ENCODE data around the gene TRPM1.

The TRPM1 gene

DNA sequence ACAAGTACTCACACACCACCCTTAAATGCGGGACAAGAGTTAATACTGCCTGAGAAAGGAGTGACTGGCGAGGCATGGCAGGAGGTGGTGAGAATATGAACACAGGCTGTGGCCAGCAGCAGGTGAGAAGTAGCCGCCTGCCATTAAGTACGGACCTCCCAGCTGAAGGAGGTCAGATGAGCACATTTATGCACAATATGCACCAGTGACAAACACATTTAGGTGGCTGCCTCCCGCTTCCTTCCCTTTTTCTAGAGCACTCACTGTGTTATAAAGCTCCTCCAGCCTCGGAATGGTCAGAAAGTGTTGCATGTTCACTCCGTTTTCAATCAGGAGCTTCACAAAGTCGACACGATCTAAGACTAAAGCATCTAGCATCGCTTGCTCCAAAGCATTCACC lies 52.4 kb downstream of the TRPM1 start:
- no peak for DNase-seq (ENCODE audit: low spot score)

DNA sequence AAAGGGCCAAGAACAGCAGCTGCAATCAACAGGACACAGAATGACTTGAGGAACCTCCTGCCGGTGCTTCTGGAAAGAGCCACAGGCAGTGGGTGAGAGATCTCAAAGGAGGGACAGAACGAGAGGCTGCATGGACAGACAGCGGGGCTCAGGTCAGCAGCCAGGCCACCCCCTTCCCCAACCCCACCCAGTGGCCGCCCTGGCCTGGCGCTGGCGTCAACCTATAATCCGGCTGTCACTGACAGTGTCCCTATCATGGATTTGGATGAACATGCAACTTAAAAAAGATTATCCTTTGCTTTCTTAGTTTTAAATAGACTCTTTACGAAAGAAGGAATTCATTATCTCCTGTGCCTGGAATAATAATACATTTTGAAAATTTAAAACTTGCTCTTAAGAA lies 54.1 kb downstream of the TRPM1 start:
- no peak for DNase-seq (ENCODE audit: low spot score)

DNA sequence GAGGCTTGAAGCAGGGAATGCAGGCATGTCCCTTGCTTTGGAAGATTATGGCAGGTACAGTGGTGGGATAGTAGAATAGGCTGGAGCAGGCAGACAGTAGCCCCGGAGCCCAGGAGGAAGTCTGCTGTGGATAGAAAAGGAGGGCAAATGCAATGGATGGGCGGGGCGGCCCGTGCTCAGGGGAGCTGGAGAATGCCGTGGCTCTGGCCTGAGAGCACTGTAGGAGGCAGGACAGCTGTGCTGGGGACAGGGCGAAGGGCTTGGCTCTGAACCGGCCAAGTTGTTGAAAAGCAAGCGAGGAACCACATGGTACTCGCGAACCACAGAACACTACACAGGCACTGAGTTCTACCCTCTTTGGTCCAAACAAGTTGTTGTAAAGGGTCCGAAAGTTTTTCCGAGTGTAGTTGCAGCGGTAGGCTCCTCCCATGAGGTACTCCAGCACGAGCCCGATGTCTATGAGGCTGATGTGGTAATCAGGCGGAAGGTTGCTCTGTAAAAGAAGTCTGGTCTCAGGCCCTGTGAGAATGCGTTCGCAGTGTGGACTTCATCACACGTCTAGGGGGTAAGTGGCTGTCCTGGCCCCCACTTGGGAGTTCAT lies 54.7 kb downstream of the TRPM1 start:
- DNase-seq (ENCODE audit: low spot score) = no peak

DNA sequence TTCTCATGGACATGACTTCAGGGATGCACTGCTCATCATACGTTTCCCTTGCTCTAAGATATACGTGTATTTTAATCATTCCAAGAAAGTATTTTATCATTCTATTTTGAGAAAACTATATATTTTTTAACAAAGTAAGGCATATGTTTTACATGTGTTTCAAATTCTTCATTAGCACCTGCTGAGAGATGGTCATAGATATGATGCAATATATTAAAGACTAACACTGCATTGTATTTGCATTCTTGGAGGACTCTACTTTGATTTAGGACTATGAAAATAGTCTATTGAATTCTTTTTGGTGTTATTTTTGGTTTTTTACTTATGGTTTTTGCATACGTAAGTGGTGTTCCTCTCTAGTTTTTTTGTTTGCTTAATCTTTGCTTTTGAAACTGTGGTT lies 55.9 kb downstream of the TRPM1 start:
- no peak for DNase-seq (ENCODE audit: low spot score)

DNA sequence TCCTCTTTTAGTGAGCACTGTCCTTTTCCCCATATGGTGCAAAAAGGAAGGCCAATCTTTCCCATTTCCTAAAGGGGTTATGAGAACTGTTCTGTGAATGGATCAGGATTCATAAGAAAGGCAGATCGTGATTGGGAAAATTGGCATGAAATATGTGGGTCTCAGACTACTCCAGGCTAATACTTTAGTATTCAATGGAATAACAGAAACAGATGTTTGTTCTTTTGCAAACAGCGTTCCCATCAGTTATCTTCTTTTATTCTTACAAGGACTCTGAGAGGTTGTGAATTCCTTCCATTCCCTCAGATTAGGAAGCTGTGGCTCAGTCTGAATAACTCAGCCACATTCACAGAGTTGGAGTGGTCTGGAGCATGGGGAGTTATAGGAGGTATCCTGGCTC lies 58.8 kb downstream of the TRPM1 start:
- DNase-seq (ENCODE audit: low spot score) = no peak

DNA sequence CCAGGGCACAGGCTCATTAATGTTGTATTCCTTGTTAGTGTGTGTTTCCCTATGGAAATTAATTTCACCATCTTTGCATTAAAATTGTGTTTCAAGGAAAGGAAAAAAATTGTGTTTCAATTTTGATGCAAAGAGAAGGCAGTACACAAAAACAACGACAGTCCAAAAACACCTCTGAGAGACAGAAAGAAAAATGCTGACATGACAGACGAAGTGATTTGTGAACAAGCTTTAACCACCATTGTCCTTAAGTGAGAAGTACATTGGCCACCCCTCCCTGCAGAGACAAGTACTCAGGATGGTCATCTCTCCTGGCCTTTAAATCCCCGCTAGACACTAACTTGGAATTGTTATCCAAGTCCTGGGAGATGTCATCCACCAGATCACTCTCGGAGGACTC lies 59.9 kb downstream of the TRPM1 start:
- no peak for DNase-seq (ENCODE audit: low spot score)

DNA sequence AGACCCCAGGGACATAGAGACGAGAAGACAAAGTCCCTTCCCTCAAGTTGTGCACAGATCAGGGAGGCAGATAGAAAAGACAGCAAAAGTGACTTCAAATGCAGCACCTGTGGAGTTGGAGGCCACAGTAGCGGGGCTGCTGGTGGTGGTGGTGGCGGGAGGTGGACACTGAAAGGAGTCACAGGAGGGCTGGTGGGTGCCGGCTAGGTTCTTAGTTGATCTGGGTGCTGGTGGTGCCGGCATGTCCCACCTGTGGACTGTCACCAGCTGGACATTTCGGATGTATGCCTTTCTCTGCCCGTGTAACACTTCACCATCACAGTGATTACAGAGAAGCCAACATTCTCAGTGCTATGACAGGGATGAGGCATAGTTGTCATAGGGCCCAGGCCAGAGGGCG lies 60.9 kb downstream of the TRPM1 start:
- DNase-seq (ENCODE audit: low spot score) = no peak

DNA sequence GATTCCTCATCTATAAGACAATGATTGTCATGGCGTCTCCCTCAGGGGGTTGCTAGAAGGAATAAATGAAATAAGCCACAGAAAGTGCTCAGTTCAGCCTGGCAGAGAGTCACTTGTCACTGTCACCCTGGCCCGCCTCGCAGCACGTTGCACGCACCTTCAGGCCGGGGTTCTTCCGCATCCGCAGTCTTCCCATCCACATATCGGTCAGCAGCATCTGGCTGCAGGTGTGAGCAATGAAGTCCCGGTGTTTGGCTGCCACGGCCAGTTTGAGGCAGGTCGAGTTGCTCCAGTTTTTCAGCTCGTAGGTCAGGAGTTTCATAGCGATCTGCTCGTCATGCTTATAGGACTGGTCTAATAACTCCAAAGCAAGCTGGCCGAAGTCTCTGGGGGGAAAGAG lies 61.6 kb downstream of the TRPM1 start:
- DNase-seq (ENCODE audit: low spot score) = no peak

DNA sequence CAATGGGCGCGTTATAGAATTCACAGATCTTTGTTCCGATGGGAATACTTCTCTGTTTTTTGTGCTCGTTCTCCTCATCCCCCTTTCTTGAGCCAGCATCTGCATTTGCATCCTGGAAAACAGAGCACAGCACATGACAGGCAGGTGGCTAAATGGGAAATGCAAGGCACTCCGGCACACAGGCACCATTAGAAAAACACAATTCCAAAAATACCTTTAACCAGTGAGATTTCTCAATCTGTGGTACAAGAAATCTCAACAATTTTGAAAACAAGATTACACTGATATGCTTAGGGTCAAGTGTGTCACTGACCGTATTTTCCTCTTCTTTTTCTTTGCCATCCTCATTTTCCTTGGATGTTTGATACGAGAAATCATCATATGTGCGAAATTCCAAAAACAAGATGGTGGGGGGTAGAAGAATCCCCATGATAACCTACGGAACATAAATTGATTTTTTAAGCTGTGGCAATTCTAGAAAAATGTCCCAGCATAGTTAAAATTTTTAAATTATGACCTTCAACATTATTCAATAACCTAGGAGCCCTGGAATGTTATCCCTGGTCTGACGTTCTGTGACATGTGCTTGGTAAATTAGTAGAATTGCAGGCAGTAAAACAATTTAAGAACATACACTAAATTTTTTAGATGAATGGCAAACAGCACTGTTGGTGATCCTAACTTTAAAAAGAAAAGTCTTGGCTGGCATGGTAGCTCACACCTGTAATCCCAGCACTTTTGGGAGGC lies 63.6 kb downstream of the TRPM1 start:
- no peak for DNase-seq (ENCODE audit: low spot score)

DNA sequence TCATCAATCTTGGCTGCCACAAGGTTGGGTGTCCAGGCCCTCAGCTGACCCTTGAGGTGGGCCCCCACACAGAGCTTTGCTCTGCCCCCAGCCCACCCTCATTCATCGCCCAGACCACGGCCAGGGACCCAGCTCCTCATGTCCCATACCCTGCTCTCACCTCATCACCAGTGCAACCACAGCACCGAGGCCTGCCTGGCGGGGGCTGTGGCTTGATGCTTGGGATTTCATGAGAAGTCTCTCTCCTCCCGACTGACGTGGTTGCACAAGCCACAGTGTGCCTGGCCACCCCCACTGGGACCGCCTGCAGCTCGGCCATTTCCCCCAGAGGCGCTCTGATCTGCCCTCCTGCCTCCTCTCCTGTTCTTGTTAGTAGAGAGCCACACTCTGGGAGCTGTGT lies 64.7 kb downstream of the TRPM1 start:
- DNase-seq (ENCODE audit: low spot score) = no peak

DNA sequence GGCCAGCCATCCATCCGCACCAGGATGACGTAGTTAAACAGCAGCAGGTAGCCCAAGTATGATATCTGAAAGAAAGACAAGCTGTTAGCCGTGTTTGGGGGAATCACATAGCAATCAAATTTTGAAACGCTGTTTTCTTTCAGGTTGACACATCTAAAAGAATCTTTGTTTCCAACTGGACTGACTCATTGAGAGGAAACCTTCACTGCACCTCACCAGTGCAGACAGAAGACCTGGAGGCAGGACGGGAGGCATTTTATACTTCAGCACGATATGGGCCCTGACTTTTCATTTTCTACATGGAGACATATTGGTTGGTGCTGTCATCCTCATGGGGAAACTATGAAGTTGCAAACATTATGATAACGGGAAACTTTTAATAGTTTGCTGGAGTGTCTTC lies 65.9 kb downstream of the TRPM1 start:
- DNase-seq (ENCODE audit: low spot score) = no peak

DNA sequence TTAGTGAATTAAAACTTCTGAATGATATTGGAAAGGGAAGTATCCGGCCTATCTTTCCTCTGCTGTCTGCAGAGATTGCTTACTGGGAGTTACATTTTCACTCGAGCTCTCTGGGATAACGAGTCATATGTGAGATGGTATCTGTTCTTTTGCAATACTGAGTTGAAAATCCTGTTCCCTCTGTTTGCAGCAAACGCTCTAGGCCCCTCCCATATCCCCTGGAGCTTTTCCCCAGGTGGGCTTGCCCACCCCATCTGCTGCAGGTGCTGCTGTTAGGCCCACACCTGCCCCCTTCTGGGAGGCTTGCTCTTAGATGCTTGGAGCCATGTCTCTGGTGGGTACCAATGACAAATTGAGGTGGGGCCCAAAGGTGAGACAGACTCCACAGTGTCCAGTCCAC lies 67.4 kb downstream of the TRPM1 start:
- DNase-seq (ENCODE audit: low spot score) = no peak

DNA sequence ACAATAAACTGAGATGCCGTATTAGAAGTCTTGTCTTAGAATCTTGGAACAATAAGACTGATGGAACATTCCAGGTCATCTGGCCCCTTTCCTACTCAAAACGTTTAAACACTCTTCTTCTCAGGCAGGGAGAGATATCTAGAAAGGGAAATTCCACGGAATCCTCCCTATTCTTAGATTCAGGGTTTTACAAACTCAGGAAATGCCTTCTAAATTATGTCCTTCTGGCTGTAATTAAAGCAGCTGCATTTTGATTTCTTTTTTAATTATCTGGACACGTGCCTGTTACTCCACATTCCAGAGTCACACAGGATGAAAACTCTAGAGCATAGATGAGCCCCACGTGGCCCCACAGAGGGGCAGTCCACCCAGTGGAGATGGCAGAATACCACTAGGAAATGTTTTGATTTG lies 68.6 kb downstream of the TRPM1 start:
- DNase-seq (ENCODE audit: low spot score) = no peak

DNA sequence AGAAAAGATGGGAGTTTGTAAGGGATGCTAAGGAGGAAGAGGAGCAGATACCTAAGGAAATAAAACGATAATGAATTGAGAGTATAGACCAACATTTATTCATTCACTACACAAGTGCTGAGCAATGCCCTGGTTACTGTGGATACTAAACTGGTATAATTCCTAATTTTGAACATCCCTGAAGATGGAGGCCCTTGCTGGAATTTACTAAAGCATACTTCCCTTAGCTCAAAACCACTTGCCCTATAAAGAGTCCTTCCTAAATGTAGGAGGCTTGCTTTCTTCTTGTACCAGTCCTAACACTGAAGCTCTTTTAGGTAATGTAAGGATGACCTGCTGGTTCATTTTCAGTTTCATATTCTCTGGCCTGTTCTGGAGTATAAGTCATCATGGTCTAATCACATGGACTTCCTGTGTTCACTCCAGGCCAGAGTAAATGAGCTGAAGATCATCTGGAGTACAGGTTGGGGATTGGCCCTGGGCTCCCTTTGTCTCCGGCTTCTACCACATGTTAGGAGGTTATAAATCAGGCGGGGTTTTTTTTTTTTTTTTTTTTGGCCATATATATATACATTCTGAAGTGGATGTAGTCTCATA lies 70.0 kb downstream of the TRPM1 start:
- DNase-seq (ENCODE audit: low spot score) = no peak

DNA sequence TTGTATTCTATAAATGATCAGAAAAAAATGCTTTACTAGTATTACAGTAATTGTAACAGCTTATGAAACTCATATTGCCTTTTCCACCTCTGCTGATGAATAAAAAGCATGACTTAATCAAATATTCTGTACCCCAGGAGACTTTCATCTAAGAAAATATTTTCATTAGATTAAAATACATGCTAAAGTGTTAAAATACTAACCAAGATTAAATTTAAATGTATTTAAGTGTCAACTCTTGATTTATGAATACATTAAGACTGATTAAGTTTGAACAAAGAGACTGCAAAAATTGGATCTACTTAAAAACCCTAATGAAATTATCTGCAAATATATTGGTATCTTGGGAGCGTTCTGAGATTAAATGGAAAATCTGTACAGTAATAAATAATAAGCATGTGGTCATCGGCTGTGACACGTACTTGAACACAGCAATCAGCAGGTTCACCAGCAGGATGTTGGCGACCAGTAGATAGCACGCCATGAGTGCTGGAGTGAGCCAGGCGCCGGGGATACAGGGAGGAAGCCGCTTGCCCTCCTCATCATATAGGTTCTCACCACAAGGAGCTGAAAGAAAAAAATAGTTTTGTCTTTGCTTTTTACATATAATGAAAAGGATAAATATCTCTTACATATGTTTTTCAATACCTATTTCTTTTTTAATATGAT lies 73.5 kb downstream of the TRPM1 start:
- DNase-seq (ENCODE audit: low spot score) = no peak

DNA sequence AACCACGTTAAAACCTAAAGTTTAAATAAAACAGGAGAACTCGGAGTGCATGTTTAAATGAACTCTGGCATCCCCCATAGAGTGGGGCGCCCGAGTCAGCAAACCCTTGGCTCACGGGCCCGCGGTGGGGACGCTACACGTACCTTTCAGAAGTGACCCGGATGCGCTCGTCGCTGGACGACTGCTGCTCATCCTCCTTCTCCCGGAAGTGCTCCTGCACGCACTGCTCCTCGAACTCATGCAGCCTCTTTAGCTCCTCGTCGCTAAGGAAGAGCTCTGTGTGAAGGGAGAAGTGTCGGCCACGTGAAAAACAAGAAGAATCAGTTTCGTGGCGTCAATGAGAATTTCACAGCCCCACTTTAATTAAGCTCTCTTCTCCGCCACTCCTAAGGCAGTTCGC lies 75.5 kb downstream of the TRPM1 start:
- no peak for DNase-seq (ENCODE audit: low spot score)

DNA sequence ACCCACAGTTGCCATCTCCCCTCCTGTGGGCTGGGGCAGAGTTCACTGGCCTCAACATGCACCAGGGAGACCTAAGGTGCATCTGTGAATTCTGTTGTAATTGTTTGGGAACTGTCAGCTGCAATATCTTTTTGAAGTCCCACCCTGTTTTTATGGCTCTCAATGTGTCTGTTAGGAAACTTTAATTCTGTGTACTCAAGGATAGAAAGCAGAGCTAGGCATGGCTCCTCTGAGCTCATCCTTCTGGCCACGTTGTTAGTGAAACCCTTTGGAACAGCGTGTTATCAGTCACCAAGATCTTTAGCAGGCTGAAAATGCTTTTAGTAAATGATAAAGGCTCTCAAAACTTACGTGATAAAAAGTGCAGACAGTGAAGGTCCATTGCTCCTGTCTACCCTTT lies 76.5 kb downstream of the TRPM1 start:
- DNase-seq (ENCODE audit: low spot score) = no peak

DNA sequence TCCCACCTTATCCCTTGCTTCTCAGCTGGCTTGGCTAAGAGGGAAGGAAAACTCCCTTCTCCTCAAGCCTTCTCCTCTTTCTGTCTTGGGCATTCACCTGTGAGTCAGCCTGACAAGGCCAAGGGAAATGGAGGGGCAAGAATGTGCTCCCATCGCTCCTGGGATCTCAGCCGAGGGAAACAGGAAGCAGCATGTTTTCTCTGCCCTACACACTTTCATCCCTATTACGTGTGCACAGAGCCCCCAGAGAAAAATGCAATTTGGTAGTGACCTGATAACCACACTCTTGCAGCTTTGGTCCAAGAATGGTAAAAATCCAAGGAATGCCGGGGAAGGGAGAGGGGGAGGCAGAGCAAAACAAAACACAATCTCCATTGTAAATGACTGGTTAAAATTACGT lies 77.2 kb downstream of the TRPM1 start:
- DNase-seq (ENCODE audit: low spot score) = peak; percentile 63

DNA sequence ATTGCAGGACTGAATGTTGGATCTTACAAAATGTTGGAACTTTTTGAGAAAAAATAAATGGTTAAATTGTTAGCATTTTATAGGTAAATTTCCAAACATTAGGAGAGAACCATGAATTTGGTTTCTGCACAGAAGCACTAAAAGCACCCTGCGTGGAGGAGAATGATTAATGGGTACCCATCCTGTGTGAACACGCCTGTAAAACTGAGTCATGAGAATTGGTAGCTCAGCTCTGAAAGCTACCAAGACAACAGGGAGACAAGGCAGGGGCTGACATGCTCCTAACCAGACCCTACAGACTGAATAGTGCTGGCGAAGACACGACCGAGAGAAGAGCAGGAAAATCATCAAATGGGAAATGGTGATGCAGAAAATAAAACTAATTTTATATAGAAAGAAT lies 77.7 kb downstream of the TRPM1 start:
- no peak for DNase-seq (ENCODE audit: low spot score)

DNA sequence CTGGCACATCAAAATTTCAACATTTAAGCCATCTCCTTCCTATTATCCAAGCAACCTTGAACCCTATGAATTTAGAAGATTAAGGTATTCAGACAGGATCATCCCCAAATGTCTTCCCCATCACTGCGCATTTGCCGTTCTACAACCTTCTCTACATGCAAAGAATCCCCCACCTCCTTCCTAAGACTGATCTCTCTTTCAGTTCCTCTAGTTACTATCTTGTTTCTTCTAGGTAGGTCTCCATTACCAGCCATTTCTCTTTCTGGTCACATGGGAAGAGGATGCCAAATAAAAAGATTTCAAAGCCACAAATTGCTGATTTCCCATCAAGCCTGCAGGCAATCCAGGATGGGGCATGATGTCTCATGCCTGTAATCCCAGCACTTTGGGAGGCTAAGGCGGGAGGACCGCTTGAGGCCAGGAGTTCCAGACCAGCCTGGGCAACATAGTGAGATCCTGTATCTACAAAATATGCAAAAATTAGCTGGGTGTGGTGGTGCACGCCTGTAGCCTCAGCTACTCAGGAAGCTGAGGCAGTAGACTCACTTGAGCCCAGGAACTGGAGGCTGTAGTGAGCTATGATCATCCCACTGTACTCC lies 80.4 kb downstream of the TRPM1 start:
- no peak for DNase-seq (ENCODE audit: low spot score)

DNA sequence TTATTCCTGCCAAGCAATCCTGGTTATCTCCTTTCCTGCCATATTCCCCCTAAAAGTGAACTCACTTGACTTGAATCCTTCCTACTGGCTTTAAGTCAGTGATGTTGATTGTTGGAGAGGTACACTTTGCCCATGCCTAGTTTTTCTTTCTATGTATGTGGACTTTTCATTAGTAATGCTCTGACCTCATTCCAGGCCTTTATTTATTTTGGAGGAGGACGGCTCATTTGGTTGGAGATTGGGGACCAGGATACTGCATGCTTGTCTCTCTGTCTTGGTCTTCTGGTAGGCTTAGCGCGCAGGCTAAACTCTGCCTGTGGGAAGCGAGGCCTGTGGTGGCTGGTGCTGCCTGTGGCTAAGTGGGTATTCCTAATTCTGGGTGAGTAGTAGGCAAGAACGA lies 81.0 kb downstream of the TRPM1 start:
- DNase-seq (ENCODE audit: low spot score) = no peak

DNA sequence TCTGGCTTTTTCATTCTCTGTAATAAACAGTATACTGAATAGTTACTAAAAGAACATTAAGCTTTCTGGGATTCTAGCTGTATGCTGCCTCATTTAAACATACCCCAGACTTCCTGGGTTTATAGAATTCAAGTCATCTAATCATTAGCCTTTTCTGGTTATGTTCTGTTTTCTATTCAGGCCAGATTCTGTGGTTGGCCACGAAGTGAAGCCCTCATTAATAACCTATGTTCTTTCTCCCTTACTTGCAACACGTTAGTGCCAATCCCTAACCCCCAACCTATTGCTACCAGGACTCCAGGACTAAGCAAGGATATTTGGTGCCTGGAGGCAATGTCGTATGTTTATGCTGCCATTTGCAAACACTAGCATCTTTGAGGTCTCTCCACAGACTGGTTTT lies 81.5 kb downstream of the TRPM1 start:
- DNase-seq (ENCODE audit: low spot score) = no peak

DNA sequence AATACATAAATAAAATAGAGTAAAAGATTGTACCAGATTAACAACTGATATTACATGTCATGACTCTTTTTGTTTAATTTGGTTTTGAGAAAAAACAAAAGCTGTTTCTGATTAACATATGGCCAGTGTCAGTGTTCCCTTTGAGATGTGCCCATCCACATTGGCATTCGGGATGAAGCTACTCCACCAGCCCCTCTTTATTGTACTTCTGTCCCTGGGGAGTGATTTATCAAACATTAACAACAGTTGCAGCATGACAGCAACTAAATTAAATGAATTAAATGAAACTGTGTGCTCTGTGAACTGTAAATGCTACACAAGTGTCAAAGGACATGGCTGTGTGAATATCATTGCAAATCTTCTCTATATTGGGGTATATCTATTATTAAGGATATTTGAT lies 84.2 kb downstream of the TRPM1 start:
- no peak for DNase-seq (ENCODE audit: low spot score)

Measured in iPS-NIHi11 (cell line).